Measurements from ENCODE around the gene N4BP2L1.
A peak's percentile ranks its signal among the peaks of the same experiment; 100 is the strongest.

N4BP2L1 gene

GRCh38 chr13:32431361-32431760 is 3.4 kb upstream of the N4BP2L1 start:
- no peak for DNase-seq (ENCODE audit: low spot score)

GRCh38 chr13:32430018-32430747 is 2.3 kb upstream of the N4BP2L1 start:
- no peak for DNase-seq (ENCODE audit: low spot score)

GRCh38 chr13:32429433-32429909 is 1.5 kb upstream of the N4BP2L1 start:
- no peak for DNase-seq (ENCODE audit: low spot score)

- DNase-seq (ENCODE audit: low spot score), result no peak
Measured at GRCh38 chr13:32428581-32429432, 877 bp upstream of the N4BP2L1 start.

- DNase-seq (ENCODE audit: low spot score), result peak; percentile 78
Measured at GRCh38 chr13:32426990-32427851, 709 bp downstream of the N4BP2L1 start.

- DNase-seq (ENCODE audit: low spot score), result no peak
Measured at GRCh38 chr13:32426191-32426989, 1.5 kb downstream of the N4BP2L1 start.

- no peak for DNase-seq (ENCODE audit: low spot score)
Measured at GRCh38 chr13:32425158-32425557, 2.8 kb downstream of the N4BP2L1 start.

GRCh38 chr13:32423592-32423991 is 4.3 kb downstream of the N4BP2L1 start:
- no peak for DNase-seq (ENCODE audit: low spot score)

- DNase-seq (ENCODE audit: low spot score), result no peak
Measured at GRCh38 chr13:32419862-32420261, 8.1 kb downstream of the N4BP2L1 start.

GRCh38 chr13:32417995-32418394 is 9.9 kb downstream of the N4BP2L1 start:
- no peak for DNase-seq (ENCODE audit: low spot score)

GRCh38 chr13:32415019-32415418 is 12.9 kb downstream of the N4BP2L1 start:
- DNase-seq (ENCODE audit: low spot score), result peak; percentile 42

GRCh38 chr13:32414580-32414979 is 13.3 kb downstream of the N4BP2L1 start:
- DNase-seq (ENCODE audit: low spot score), result no peak

GRCh38 chr13:32413284-32413683 is 14.6 kb downstream of the N4BP2L1 start:
- DNase-seq (ENCODE audit: low spot score), result no peak

- no peak for DNase-seq (ENCODE audit: low spot score)
Measured at GRCh38 chr13:32409561-32410421, 18.1 kb downstream of the N4BP2L1 start.

- no peak for DNase-seq (ENCODE audit: low spot score)
Measured at GRCh38 chr13:32409001-32409313, 19.0 kb downstream of the N4BP2L1 start.

- no peak for DNase-seq (ENCODE audit: low spot score)
Measured at GRCh38 chr13:32408296-32409000, 19.5 kb downstream of the N4BP2L1 start.

- DNase-seq (ENCODE audit: low spot score), result no peak
Measured at GRCh38 chr13:32407854-32408253, 20.1 kb downstream of the N4BP2L1 start.

GRCh38 chr13:32403108-32403507 is 24.8 kb downstream of the N4BP2L1 start:
- no peak for DNase-seq (ENCODE audit: low spot score)

GRCh38 chr13:32391101-32391619 is 36.8 kb downstream of the N4BP2L1 start:
- DNase-seq (ENCODE audit: low spot score), result peak; percentile 16

GRCh38 chr13:32390484-32390883 is 37.4 kb downstream of the N4BP2L1 start:
- DNase-seq (ENCODE audit: low spot score), result no peak
